HuH-7 (cell line): ENCODE data around the gene RBM17.
"Not testable (repeated sequence)": the region's sequence is repeated elsewhere in the genome, so short reads cannot be mapped to it uniquely, and the experiment has no call there.

Experiments used
- DNase-seq: peaks from one replicate; pipeline ENCODE4 v3.0.0; 2011; ENCODE audit warnings: low spot score

The RBM17 gene, protein sequence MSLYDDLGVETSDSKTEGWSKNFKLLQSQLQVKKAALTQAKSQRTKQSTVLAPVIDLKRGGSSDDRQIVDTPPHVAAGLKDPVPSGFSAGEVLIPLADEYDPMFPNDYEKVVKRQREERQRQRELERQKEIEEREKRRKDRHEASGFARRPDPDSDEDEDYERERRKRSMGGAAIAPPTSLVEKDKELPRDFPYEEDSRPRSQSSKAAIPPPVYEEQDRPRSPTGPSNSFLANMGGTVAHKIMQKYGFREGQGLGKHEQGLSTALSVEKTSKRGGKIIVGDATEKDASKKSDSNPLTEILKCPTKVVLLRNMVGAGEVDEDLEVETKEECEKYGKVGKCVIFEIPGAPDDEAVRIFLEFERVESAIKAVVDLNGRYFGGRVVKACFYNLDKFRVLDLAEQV

DNA sequence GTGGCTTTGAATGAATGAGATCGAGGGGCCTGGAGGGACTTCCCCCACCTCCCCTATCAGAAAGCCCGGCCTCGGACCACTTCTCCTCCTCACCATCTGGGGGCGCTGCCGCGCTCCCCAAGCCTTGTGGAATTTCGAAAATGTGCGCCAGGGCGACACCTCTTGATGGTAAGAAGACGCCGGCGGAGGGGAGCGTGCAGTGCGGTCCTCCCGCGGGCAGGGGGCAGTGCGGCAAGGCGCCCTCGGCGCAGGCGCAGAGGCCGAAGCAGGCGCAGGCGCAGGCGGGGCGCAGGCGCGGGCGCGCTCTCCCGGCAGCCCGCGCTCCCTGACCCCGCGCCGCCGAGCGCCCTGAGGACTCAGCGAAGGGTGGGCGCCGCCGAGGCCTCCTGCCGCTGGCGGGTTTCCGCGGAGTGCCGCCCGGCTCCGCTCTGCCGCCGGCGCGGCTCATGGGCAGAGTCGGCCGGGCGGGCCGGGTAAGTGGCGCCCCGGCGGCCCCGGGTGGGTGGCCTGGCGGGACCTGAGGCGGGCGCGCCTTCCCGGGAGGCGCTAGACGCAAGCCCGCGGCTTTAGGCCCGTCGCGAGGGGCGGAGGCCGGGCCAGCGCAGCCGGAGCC lies at the start of gene RBM17:
TSS of gene RBM17 (plus strand) at position 314 of the 613 bp plus-strand sequence. CDS start 8,032 bp downstream, outside the sequence.
- peak; percentile 80 for DNase-seq

DNA sequence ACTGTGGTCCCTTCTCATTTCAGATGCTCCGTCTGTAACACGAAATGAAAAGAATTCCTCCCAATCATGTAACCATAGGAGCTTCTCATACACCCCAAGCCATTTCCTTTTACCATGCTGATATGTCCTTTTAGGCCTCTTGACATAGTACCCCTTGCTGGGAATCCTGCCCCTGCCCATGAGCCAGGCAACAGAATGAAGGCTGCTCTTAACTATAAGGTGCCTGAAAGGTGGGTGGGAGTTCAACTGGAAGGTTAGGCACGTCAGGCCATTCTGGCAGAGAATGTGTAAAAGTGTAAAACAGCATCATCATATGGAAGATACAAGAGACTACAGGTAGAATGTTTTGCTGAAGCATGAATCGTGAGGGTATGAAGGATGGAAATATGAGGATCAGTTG lies 49.1 kb upstream of the RBM17 start:
- no peak for DNase-seq

- DNase-seq = no peak
These were observed 48.6 kb upstream of the RBM17 start for GRCh38 chr10:6040205-6040604.

GRCh38 chr10:6043377-6043776 lies 45.5 kb upstream of the RBM17 start:
- not testable (repeated sequence) for DNase-seq

- no peak for DNase-seq
These were observed 44.8 kb upstream of the RBM17 start for GRCh38 chr10:6044060-6044459.

- no peak for DNase-seq
These were observed 44.0 kb upstream of the RBM17 start for GRCh38 chr10:6044751-6045313.

- DNase-seq = no peak
These were observed 43.5 kb upstream of the RBM17 start for GRCh38 chr10:6045314-6045848.

DNA sequence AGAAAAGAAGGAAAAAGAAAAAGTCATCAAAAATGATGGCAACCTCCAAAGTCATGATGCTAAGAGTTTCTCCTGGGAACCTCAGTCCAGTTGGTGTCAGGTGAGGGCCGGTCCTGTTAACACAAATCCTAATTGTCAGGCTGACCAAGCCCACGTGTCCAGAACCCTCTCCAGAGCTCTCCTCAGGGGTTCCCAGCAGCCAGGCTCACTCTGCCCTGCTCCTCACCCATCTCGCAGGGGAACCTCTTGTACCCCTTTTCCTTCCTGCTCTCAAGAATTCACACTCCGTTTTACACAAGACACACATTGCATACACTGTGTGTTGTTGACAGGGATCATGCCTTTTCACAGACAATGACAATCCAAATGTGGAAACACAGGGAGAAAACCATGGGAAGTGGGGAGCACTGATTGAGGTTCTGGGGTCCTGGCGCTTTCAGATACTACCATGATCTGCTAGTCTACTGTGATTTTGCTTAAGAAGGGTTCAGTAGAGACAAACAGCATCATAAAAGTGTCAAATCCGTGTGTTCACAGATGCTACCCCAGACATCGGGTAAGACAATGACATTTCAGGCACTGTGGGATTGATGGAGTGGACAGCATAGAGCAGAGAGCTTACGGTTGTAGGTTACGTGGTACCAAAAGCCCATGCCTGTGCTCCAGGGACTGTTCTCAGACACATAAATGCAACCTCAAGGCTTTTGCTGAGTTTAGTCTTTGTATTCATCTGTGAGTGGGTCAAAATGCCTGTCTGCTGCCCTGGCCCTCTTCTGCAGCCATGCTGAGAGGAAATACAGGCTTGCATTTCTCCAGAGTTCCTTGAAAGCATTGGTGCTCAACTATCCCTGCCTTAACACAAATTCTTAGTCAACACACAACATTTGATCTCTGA lies 42.7 kb upstream of the RBM17 start:
- DNase-seq = no peak

GRCh38 chr10:6046773-6047611 lies 41.8 kb upstream of the RBM17 start:
- DNase-seq = no peak

DNA sequence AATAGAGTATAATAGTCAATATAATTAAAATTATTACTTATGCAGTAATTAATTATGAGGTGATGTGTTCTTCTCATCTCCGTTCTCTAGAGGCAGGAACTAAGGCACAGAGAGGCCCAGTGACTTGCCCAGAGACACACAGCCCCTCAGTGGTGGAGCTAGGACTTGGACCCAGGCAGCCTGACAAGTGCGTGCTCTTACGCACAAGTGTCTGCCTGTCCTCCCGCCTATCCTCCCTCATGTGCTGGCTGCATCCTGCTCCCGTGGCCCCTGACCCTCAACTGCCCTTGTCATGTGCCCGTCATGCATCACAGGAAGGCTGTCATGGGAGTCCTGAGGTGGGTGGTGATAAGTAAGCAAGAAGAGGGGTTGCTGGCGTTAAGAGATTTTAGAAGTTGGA lies 41.0 kb upstream of the RBM17 start:
- no peak for DNase-seq

DNA sequence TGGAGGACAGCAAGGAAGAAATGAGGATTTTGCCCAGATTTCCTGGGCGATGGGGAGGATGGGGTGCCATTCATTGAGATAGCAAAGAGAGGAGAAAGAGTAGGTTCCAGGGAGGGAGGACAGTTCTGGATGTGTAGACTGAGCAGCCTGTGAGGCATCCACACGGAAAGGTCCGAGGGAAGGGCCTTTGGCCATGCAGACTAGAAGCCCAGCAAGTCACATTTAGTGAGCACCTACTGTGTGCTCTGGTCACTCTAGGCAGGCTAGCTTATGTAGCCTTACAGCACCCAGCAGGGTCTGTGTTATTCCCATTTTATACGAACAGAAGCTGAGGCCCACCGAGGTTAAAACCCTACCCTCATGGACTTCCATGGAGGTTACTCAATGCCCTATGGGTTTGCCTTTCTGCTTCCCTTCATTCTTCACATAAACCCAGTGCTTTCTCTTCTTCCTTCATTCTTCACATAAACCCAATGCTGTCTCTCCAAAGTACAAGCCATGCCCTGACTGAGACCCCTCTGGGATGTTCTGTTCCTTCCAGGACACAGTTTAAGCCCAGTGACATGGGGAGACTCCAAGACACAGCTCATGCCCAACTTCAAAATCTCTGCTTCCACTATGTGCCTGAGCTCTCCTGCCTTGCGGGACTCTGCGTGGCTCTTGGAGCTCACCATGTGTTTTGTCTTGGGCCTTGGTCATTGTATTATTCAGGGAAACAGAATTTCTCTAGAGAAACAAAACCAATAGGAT lies 40.4 kb upstream of the RBM17 start:
- DNase-seq = no peak

- no peak for DNase-seq
These were observed 39.8 kb upstream of the RBM17 start for GRCh38 chr10:6049031-6049400.

DNA sequence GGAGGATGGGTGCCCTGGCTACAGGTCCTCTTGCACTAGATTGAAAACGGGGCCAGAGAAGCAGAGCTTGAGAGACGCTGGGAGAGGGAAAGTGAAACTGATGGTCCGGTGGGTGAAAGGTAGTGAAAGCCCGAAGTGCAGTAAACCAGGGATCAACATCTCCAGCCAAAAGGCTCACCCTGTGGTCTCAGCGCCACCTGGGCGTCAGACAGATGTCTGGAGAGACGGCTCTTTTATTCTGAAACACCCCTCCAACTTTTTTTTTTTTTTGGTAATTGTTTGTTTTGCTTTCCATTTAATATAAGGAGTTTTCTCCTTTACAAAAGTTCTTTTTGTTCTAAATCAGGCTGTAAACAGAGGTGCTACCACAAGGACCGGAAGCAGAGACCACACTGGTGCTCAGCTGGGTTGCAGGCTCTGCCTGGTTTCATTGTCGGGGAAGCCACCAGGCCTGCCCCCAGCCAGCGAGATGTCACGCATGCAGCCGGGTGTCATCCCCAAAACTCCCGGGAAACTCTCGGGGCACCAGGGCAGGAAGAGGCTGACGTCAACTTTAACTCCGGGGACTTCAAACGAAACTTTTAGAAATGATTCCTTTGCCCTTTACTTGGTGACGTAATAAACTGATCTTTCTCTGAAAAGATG lies 37.9 kb upstream of the RBM17 start:
- peak; percentile 78 for DNase-seq

- DNase-seq = no peak
These were observed 36.3 kb upstream of the RBM17 start for GRCh38 chr10:6052247-6053221.

GRCh38 chr10:6053303-6053702 lies 35.5 kb upstream of the RBM17 start:
- DNase-seq = no peak

DNA sequence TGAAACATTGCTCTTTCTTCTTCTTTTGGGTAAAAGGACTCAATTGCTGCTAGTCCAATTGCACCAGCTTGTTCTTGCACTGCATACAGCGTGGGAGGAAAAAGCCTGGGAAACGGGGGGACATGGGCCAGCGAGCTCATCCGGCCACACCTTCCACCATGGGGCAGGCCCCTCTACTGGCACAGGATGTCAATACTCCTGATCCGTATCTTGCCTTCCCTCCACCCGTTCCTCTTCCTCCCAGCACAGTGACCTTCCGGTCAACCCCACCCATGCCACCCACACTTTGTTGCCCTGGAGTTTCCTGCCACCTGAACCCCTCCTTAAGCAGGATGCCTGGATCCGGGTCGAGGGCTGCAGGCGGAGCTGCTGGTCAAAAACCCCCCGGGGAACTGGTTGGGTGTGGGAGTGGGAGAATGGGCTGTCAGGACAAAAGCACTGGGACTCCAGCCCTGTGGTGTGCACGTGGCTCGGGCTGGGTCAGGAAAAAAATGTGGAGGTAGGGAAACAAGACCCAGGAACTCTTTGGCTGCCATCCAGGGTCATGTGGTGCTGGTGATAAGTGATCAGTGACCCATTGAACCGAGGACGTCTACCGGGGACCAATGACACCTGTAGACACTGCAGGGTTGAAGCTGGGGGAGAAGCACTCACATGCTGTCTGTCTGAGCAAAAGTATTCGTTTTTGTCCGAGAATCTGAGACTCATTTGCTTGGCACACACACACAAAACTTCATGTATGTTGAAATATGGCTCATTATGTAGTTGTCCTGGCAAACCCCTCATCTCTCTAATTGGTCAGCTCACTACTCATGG lies 34.8 kb upstream of the RBM17 start:
- DNase-seq = no peak

DNA sequence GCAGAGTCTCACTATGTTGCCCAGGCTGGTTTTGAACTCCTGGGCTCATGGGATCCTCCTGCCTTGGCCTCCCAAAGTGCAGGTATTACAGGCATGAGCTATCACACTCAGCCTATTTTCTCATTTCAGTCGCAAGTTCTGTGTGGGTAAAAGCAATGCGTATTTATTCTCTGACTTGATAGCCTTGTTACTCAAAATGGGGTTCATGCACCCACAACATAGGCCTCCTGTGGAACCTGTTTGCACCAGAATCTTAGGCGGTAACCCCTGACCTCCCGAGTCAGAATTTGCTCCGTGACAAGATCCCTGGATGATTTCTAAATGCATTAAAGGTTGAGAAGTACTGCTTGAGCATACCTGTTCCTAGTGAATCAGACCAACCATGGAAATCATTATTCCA lies 34.0 kb upstream of the RBM17 start:
- DNase-seq = no peak

GRCh38 chr10:6055929-6056328 lies 32.9 kb upstream of the RBM17 start:
- DNase-seq = no peak
